Chondrocyte (in vitro differentiated cells): ENCODE results near the gene NBEAL2. TPM values are rescaled to one million over a fixed set of nuclear protein-coding genes. Genes with fewer than 3 reads are reported as not detected.
A peak's percentile ranks its signal among the peaks of the same experiment; 100 is the strongest.

Experiments
- DNase-seq: peaks from one replicate; pipeline ENCODE4 v3.0.0; 2021; ENCODE audit warnings: mixed read lengths, low spot score
- H3K27ac Mint-ChIP-seq: one replicate; pipeline ENCODE4 v1.8.0; 2021; ENCODE audit warnings: mild to moderate bottlenecking, moderate library complexity, mixed read lengths; ENCODE audit not compliant: unreplicated experiment
- H3K27me3 Mint-ChIP-seq: 2 replicates; pipeline ENCODE4 v1.8.0; 2021; ENCODE audit warnings: low read depth, mixed read lengths
- H3K36me3 Mint-ChIP-seq: 2 replicates; pipeline ENCODE4 v1.8.0; 2021; ENCODE audit warnings: low read depth, mixed read lengths
- H3K4me1 Mint-ChIP-seq: 2 replicates; pipeline ENCODE4 v1.8.0; 2021; ENCODE audit warnings: low read depth, mild to moderate bottlenecking, mixed read lengths
- H3K4me3 Mint-ChIP-seq: one replicate; pipeline ENCODE4 v1.8.0; 2021; ENCODE audit warnings: mild to moderate bottlenecking, moderate library complexity, mixed read lengths; ENCODE audit not compliant: unreplicated experiment
- H3K9me3 Mint-ChIP-seq: 2 replicates; pipeline ENCODE4 v1.8.0; 2021; ENCODE audit warnings: low read depth, mixed read lengths
- CTCF ChIP-seq: fragments of 200-600 bp; sonication (generic); IDR thresholded peaks from 2 replicates; pipeline ENCODE4 v1.5.0; 2021; ENCODE audit warnings: antibody characterized with exemption, mild to moderate bottlenecking, moderate library complexity
- total RNA-seq: library from RNA; stranded (reverse); gene quantifications from 3 replicates; pipeline ENCODE4 v1.2.1, GENCODE V29; 2021

Gene NBEAL2
- total RNA-seq, 1 donor from 2014 or later: 18.1 TPM

- Mint-ChIP-seq H3K27ac (no peak overlapping the region), H3K9me3 (no peaks in the 10 kb centered on the region), H3K4me1 (peaks cover 23% of the 10 kb centered on the region), H3K27me3 (no peaks in the 10 kb centered on the region), H3K36me3 (no peaks in the 10 kb centered on the region), H3K4me3 (no peak overlapping the region)
- peak; percentile 83 for DNase-seq
- TF ChIP-seq CTCF: no peak
These were observed 2.5 kb downstream of the NBEAL2 start for GRCh38 chr3:46981932-46982471.

- Mint-ChIP-seq H3K27me3 (no peaks in the 10 kb centered on the region), H3K4me1 (peaks cover 17% of the 10 kb centered on the region), H3K9me3 (no peaks in the 10 kb centered on the region), H3K36me3 (no peaks in the 10 kb centered on the region), H3K4me3 (no peak overlapping the region), H3K27ac (no peak overlapping the region)
- no peak for TF ChIP-seq CTCF
- peak; percentile 42 for DNase-seq
These were observed 3.1 kb downstream of the NBEAL2 start for GRCh38 chr3:46982546-46982945.

GRCh38 chr3:46984591-46985459, 5.4 kb downstream of the NBEAL2 start:
- peak; percentile 54 for DNase-seq
- Mint-ChIP-seq H3K9me3 (no peaks in the 10 kb centered on the region), H3K4me3 (no peak overlapping the region), H3K4me1 (peaks cover 4% of the 10 kb centered on the region), H3K27me3 (no peaks in the 10 kb centered on the region), H3K36me3 (peaks cover 3% of the 10 kb centered on the region), H3K27ac (no peak overlapping the region)
- no peak for TF ChIP-seq CTCF

GRCh38 chr3:46985588-46985987, 6.1 kb downstream of the NBEAL2 start:
- Mint-ChIP-seq H3K27ac (no peak overlapping the region), H3K4me1 (no peaks in the 10 kb centered on the region), H3K36me3 (peaks cover 5% of the 10 kb centered on the region), H3K9me3 (no peaks in the 10 kb centered on the region), H3K4me3 (no peak overlapping the region), H3K27me3 (no peaks in the 10 kb centered on the region)
- no peak for TF ChIP-seq CTCF
- DNase-seq: peak; percentile 62

GRCh38 chr3:46986055-46986730, 6.7 kb downstream of the NBEAL2 start:
- TF ChIP-seq CTCF: no peak
- no peak overlapping the region for H3K27ac Mint-ChIP-seq
- H3K36me3 Mint-ChIP-seq: peaks cover 5% of the 10 kb centered on the region

More at GRCh38 chr3:46986055-46986730, 6.7 kb downstream of the NBEAL2 start:
- no peak for DNase-seq
- Mint-ChIP-seq H3K4me1 (no peaks in the 10 kb centered on the region), H3K27me3 (no peaks in the 10 kb centered on the region), H3K9me3 (no peaks in the 10 kb centered on the region), H3K4me3 (no peak overlapping the region)
